DMS79 treated with DMSO at 0.1 percent for 48 hours (cell line): Measurements from ENCODE around the gene A1BG.

ENCODE experiments used
- DNase-seq: peaks from one replicate; lab custom pipeline; 2025; lab: John Stamatoyannopoulos, UW

Gene A1BG, protein sequence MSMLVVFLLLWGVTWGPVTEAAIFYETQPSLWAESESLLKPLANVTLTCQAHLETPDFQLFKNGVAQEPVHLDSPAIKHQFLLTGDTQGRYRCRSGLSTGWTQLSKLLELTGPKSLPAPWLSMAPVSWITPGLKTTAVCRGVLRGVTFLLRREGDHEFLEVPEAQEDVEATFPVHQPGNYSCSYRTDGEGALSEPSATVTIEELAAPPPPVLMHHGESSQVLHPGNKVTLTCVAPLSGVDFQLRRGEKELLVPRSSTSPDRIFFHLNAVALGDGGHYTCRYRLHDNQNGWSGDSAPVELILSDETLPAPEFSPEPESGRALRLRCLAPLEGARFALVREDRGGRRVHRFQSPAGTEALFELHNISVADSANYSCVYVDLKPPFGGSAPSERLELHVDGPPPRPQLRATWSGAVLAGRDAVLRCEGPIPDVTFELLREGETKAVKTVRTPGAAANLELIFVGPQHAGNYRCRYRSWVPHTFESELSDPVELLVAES

DNA sequence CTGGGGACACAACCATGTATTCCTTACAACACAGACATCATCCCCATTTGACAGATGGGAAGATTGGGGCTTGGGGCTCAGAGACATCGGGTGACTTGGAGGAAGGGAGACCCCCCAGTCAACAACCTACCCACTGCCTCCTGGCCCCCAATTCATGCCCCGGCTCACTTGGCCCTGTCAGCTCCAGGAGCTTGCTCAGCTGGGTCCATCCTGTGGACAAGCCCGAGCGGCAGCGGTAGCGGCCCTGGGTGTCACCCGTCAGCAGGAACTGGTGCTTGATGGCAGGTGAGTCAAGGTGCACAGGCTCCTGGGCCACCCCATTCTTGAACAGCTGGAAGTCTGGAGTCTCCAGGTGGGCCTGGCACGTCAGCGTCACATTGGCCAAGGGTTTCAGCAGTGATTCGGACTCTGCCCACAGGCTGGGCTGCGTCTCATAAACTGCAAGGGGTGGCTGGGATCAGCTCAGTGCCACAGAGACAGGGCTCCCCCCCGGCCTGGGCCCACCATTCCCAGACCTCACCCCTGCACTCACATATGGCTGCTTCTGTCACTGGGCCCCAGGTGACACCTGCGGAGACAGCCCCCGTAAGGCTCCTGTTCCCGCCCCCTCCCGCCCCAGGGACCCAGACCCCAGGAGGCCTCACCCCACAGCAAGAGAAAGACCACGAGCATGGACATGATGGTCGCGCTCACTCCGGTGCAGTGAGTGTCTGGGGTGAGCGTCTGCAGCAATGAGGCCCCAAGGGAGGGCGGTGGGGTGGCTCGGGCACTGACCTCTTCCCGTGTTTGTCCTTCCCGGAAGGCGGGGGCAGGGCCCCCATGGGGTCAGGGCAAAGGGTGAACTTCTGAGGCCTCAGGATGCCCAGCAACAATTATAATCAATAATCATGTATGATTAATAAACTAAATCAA is at the start of gene A1BG:
A1BG (minus strand) TSS at position 733 of the 912 bp plus-strand sequence; CDS start at position 678, 55 bp downstream.
- no peak for DNase-seq

DNA sequence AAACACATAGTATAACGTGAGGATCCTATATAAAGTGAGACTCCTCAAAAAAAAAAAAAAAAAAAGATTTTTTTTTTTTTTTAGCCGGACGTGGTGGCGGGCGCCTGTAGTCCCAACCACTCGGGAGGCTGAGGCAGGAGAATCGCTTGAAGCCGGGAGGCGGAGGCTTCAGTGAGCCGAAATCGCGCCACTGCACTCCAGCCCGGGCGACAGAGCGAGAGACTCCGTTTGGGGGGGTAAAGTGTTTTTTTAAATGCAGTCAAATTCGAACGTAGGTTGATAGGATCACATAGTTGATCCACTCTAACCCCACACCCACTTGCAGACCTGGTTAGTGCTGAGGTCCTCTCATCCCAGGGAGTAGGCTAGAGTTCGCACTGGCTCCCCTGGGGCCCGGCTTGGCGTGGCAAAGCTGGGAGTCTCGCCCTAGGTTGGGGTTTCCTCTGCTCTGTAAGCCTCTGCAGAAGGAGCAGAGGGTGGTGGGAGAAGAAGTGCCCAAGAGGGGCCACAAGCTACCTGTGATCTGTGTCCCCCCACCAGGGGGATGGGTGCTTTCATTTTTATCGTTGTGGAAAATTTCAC is 48.6 kb upstream of the A1BG start:
- DNase-seq, result no peak

- peak; percentile 97 for DNase-seq
Observed at GRCh38 chr19:58400916-58401839, 47.9 kb upstream of the A1BG start.

DNA sequence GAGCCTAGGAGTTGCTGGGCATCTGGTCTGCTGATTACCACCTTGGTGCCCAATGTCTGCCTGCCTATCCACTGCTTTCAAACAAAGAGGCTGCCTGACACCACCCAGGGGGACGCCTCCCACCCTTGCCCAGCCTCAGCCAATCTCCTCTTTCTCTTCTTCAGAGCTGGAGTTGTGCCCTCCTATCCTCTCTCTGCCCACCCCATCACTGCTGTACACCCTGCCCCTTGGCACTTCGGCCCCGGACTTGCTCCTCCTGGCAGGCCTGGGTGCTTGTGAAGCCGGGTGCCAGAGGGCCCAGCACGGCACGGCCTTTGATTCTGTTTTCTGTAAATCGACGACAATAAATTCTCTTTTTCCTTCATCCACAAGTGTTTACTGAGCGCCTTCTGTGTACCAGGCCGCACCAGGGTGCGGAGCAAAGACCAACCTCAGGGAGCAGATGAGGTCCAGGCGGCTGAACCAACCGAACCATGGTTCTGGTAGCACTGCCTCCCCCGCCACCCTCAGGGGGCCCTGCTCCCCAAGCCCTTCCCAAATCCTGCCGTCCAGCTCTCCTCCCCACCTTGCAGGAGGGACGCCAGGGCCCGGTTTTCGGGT is 47.1 kb upstream of the A1BG start:
- DNase-seq, result peak; percentile 73

DNA sequence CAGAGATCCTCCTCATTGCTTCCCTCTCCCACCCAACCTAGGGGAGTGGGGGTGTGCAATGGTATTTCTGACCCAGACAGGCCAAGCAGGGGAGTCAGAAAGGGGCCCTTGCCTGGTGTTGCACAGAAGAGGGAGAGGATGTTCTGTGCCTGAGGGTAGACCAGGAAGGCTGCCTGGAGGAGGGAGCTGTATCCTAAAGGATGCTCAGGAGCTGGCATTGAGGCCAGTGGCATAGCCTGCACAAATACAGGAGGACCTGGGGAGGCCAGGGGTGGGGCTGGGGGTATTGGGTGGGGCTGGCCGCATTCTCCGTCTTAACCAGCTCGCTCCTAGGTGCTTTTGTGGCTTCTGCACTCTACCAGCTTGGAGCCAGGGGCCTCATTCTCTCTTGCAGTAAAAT is 46.6 kb upstream of the A1BG start:
- DNase-seq, result no peak

GRCh38 chr19:58398545-58398944 is 45.3 kb upstream of the A1BG start:
- no peak for DNase-seq

- DNase-seq, result no peak
Observed at GRCh38 chr19:58398087-58398486, 44.8 kb upstream of the A1BG start.

DNA sequence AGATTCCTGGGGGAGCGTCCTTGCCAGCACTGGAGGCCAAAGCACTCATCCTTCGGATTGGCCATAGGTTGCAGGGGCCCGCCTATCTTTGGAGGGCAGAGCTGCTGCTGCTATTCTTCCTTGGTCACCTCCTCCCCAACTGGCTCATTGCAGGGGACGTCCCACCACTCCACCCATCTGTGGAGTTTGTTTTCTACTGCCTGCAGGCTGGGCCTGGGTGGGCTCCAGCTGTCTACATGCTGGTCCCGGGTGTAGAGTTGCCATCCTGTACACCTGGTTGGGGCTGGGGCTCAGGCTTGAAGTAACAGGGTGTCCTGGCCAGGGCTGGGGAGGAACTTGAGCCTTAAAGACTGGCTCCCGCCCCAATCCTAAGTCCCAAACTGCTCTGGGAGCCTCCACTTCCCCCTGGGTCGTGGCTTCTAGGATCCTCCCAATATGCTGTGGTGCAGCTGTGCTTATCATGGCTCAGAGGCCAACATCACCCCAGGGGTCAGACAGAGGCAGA is 44.3 kb upstream of the A1BG start:
- DNase-seq, result no peak

GRCh38 chr19:58396691-58397532 is 43.6 kb upstream of the A1BG start:
- DNase-seq, result no peak

GRCh38 chr19:58395979-58396627 is 42.8 kb upstream of the A1BG start:
- DNase-seq, result no peak

DNA sequence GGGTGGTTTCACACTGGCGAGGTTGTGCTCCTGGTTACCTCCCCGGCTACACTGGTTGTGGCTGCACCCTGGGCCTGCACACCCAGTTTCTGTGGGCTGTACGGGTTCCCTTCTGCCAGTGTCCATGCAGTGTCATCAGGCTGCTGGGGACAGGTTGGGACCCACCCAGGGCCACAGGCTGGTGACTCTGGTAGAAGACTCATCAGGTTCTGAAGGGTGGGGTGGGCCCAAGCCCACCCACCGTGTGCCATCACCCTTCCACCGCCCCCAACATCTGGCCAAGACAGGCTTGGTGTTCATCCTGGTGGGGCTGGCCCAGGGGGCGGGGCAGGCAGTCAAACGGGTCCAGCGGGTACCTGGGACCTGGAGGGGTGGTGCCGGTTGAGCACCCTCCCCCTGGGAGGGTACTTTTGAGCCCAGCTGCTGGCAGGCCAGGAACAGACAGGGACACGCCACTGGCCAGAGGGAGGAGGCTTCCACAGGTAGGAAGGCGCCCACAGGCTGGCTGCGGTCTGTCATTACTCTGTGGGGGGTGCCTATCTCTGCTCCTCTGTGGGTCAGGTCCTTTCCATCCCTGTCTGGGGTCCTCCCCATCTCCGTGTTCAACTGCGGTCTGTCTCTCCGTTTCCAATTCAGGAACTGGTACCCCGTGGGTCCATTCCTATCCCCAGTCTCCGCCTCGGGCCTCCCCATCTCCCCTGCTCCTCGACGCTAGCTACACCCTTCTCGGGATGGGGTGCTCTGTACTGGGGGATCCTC is 42.1 kb upstream of the A1BG start, which contains the start of gene RNF225:
RNF225 (plus strand) TSS at position 437 of the 759 bp plus-strand sequence. CDS start 434 bp downstream, outside the sequence.
- DNase-seq, result no peak

- no peak for DNase-seq
Observed at GRCh38 chr19:58394821-58395219, 41.5 kb upstream of the A1BG start.

- DNase-seq, result no peak
Observed at GRCh38 chr19:58393725-58394033, 40.4 kb upstream of the A1BG start.

DNA sequence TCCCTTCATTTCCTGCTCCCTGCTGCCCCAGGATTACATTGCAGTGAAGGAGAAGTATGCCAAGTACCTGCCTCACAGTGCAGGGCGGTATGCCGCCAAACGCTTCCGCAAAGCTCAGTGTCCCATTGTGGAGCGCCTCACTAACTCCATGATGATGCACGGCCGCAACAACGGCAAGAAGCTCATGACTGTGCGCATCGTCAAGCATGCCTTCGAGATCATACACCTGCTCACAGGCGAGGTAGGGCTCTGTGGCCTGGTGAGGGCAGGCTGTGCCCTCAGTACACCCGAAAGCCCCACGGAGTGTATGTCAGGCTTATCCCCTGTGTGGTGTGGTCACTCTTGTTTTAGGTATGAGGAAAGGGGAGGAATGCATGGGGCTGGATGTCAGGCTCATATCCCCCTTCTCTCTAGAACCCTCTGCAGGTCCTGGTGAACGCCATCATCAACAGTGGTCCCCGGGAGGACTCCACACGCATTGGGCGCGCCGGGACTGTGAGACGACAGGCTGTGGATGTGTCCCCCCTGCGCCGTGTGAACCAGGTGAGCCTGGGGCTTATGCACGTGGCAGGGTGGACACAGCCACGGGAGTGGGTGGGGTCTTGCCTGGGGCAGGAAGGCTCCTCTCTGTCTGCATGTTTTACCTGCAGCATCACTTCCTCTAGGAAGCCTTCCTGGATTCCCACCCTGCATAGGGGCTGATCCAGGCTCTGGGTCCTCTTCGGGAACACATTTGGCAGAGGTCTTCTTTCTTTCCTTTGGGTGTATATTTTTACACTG is 39.8 kb upstream of the A1BG start:
- DNase-seq, result no peak

GRCh38 chr19:58388175-58388526 is 34.9 kb upstream of the A1BG start:
- DNase-seq, result no peak

GRCh38 chr19:58387338-58388174 is 34.3 kb upstream of the A1BG start:
- DNase-seq, result no peak
